Fibroblast of skin of left biceps (primary cell): ENCODE results near the gene ZNF600.
"Not testable (repeated sequence)": the region's sequence is repeated elsewhere in the genome, so short reads cannot be mapped to it uniquely, and the experiment has no call there.

Experiments used
- DNase-seq, 2 experiments: peaks; one replicate each; pipeline ENCODE4 v3.0.0-alpha.2; 2013; ENCODE audit warnings: low read depth in 2 of 2

ZNF600 gene

DNA sequence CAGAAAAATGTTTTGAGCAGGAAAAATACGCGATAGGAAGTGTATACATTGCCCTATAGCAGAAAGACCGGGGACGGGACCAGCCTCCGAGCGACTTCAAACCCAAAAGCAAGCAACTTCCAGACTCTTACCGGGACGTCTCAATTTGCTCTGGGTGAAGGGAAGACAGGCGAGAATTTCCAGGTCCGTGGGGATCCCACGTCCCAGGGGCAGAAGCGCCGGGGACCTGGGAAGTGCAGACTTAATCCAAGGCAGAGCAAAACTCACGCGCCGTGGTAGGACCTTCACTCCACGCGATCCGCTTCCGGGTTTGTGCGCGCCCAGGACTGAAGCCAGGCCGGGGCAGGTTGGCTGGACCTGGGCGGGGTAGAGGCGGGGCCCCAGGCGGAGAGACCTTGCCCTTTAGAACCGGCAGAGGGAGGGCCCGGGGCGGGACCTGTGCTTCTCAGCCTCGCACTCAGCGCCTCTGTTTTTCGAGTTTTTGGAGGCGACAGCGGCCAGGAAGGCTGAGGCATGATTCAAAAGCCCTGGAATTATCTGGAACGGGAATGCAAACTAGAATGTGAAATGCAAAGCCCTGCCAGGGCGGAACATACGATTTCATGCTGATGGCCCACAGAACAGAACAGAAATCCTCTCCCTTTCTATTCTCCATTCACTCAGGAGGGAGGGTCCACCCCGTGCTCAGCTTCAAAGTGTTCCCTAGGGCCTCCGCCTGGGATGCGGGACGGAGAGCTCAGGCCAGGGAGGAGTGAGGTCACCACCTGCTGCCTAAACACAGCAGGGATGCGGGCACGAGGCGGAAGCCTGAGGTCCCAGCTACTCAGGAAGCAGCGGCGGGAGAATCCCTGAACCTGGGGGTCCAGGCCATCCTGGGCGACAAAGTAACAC is at the start of gene ZNF600:
ZNF600 (minus strand) TSS at position 328 of the 891 bp plus-strand sequence. CDS start 7,903 bp downstream, outside the sequence.
- DNase-seq = not testable (repeated sequence)

DNA sequence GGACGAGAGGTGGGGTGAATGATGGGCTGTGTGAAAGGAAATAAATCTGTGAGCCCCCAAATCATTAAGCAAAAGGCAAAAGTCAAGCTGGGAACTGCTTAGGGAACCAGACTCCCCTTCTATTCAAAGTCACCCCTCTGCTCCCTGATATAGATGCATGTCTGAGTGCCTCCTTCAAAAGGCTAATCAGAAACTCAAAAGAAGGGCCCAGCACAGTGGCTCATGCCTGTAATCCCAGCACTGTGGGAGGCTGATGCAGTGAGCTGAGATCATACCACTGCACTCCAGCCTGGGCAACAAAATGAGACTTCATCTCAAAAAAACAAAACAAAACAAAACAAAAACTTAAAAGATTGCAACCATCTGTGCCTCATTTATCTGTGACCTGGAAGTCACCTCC is 47.7 kb upstream of the ZNF600 start:
- not testable (repeated sequence) for DNase-seq

DNA sequence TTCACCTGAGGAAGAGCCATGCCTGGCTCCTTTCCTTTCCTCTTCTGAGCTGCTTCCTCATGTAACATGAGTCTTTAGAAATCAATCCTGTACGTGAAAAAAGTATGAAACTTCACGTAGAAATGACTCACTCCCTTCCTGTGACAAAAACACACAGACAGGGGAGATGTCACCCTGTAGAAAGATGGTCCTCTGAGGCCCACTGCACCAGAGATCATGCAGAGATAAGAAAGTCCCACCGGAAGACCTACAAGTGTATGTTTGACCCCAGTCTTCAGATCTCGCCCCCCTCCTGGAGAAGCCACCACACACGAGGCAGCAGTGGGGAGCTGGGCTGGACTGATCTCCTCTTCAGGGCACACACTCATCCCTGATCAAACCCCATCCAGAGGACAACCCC is 47.0 kb upstream of the ZNF600 start:
- not testable (repeated sequence) for DNase-seq

DNA sequence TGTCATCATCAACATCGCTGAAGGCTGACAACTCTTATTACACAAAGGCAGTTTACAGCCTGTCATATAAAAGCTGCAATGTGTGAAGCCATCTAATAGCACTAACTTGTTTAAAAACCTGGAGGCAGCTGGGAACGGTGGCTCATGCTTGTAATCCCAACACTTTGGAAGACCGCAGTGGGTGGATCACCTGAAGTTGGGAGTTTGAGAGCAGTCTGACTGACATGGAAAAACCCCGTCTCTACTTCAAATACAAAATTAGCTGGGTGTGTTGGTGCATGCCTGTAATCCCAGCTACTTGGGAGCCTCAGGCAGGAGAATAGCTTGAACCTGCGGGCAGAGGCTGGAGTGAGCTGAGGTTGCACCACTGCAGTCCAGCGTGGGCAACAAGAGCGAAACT is 43.3 kb upstream of the ZNF600 start:
- not testable (repeated sequence) for DNase-seq

DNA sequence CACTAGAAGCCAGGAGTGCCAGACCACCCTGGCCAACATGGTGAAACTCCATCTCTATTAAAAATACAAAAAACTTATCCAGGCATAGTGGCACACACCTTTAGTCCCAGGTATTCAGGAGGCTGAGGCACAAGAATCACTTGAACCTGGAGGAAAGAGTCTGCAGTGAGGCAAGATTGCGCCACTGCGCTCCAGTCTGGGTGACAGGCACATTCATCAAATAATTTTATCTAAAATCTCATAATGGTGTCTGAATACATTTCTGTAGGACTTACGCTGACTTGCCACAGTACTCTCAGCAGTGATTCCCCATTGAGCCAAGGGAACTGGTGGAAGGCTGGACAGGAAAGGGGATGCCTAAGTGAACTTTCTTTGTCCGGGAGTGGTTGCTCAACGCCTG is 39.2 kb upstream of the ZNF600 start:
- no peak for DNase-seq

- no peak for DNase-seq
Observed at GRCh38 chr19:52823676-52824075, 37.1 kb upstream of the ZNF600 start.

- not testable (repeated sequence) for DNase-seq
Observed at GRCh38 chr19:52821204-52821960, 34.8 kb upstream of the ZNF600 start, which contains the start of gene ZNF28. TSS of gene ZNF28 (minus strand) at chr19:52821633. CDS start at chr19:52817958, 3,675 bp downstream.

DNA sequence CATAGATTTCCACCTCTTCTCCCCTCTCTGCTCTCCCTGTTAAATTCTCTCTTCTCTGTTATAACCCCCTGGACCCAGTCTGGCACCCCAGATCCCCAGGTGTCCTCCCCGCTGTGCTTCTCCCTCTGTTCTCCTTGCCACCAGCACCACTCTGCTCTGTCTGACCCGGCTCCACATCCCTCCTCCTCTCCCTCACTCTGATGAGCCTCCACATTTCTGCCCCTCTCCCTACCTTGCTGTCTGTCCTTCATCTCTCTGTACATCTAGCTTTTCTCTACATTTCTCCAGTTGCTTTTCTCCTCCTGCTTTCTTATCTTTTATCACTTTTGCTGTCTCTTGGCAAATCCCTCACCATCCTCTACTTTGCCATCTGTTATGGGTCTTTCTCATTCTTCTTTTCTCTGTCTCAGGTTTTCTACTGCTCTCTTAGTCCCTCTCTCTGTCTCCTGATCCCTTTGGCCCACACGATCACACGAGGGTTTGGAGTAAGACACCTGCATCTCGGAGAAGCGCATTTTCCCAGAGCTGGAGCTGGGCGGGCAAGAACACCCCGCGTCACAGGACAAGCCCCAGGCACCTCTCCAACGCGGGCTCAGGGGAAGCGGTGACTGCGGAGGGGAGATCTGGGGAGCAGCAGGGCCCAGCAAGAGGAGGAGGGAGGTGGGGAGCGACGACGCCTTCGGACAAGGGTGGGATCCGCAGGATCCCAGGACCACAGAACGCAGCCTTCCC is 34.0 kb upstream of the ZNF600 start:
- DNase-seq = not testable (repeated sequence)

- no peak for DNase-seq
Observed at GRCh38 chr19:52809801-52810200, 23.2 kb upstream of the ZNF600 start.

GRCh38 chr19:52799950-52800640 is 13.5 kb upstream of the ZNF600 start:
- DNase-seq = not testable (repeated sequence)

- no peak for DNase-seq
Observed at GRCh38 chr19:52789440-52789839, 2.8 kb upstream of the ZNF600 start.

DNA sequence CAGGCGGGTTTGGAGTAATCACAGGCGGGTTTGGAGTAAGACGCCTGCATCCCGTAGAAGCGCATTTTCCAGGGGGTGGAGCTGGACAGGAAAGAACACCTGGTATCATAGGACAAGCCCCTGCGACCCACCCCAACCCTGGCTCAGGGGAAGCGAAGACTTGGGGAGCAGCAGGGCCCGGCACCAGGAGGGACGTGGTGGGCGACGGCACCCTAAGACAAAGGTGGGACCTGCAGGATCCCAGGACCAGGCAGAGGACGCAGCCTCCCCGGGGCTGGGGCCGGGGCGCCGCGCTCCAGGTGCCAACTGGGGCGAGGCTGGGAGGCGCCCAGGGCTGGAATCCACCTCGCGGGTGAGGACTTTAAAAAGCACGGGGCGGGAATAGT is 520 bp downstream of the ZNF600 start:
- no peak for DNase-seq

GRCh38 chr19:52785506-52785905 is 1.1 kb downstream of the ZNF600 start:
- no peak for DNase-seq

DNA sequence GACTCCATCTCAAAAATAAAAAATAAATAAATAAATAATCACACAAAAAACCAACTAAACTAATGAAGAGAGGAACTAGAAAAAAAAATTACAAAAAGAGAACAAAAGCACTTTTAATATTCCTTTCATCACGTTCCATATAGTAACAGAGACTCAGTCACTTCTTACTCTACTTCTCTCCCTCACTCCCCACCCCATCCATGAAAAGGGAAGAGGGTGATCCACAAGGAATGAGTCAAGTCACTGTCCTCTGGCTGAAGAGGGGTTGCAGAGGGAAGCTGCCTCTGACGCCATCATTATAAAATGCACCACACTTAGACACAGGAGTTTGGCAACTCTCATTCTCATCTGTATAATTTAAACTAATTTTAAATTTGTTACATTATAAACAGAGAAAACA is 3.7 kb downstream of the ZNF600 start:
- DNase-seq = not testable (repeated sequence)

DNA sequence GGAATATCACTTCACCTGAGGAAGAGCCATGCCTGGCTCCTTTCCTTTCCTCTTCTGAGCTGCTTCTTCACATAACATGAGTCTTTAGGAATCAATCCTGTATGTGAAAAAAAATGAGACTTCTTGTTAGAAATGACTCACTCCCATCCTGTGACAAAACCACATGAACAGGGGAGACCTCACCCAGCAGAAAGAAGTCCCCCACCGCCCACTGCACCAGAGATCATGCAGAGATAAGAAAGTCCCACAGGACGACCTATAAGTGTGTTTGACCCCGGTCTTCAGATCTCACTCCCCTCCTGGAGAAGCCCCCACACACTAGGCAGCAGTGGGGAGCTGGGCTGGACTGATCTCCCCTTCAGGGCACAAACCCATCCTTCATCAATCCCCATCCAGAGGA is 7.8 kb downstream of the ZNF600 start:
- DNase-seq = no peak

DNA sequence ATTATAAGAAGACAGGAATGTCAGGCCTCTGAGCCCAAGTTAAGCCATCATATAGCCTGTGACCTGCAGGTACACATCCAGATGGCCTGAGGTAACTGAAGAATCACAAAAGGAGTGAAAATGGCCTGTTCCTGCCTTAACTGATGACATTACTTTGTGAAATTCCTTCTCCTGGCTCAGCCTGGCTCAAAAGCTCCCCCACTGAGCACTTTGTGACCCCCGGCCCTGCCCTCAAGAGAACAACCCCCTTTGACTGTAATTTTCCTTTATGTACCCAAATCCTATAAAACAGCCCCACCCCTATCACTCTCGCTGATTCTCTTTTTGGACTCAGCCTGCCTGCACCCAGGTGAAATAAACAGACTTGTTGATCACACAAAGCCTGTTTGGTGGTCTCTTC is 30.1 kb downstream of the ZNF600 start:
- not testable (repeated sequence) for DNase-seq

GRCh38 chr19:52749780-52750179 is 36.8 kb downstream of the ZNF600 start:
- no peak for DNase-seq

DNA sequence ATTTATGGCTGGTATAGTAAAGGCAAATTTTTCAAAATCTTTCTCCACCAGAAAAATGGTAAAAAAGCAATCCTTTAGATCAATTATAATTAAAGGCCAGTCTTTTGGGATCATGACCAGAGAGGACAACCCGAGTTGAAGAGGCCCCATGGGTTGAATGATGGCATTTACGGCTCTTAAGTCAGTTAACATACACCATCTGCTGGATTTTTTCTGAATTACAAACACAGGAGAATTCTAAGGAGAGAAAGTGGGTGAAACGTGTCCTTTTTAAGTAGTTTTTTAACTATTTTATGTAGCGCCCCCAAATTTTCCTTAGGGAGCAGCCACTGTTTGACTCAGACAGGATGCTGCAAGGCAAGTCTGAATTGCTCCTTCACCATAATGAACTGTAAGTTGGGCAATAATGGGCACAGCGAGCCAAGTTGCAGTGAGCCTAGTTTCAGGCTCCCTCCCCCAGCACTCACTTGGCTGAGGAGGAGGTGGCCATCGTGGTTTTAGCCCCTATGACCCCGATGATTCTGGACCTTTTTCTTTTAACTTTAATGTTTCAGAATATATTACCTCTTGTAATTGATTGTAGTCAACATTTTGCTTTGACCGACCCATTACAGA is 38.1 kb downstream of the ZNF600 start:
- DNase-seq = no peak

DNA sequence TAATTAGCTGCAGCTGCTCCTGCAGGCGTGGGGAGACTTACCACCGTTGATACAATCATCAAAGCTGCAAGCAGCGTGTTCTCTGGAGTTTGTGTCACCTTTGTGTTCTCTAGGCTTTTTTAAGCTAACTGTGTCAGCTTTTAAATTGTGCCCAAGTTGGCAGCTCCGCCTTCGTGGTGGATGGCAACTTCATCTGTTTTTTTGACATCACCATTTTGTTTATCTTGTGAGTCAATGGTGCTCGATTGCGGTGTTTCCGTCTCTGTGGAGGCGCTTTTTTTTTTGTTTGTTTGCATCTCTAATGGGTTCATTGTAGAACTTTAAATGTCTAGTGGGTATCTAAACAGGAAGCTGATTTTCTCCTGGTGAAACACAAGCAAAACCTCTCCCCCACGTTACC is 40.7 kb downstream of the ZNF600 start:
- not testable (repeated sequence) for DNase-seq

- DNase-seq = no peak
Observed at GRCh38 chr19:52743091-52743490, 43.5 kb downstream of the ZNF600 start.

- DNase-seq = no peak
Observed at GRCh38 chr19:52742516-52742915, 44.1 kb downstream of the ZNF600 start.
